ENCODE results near the gene TFB2M. TPM values are rescaled to one million over a fixed set of nuclear protein-coding genes. Genes with fewer than 3 reads are reported as not detected.

Gene TFB2M
- total RNA-seq, 1 donor from 2014 or later = 15.5 TPM

DNA sequence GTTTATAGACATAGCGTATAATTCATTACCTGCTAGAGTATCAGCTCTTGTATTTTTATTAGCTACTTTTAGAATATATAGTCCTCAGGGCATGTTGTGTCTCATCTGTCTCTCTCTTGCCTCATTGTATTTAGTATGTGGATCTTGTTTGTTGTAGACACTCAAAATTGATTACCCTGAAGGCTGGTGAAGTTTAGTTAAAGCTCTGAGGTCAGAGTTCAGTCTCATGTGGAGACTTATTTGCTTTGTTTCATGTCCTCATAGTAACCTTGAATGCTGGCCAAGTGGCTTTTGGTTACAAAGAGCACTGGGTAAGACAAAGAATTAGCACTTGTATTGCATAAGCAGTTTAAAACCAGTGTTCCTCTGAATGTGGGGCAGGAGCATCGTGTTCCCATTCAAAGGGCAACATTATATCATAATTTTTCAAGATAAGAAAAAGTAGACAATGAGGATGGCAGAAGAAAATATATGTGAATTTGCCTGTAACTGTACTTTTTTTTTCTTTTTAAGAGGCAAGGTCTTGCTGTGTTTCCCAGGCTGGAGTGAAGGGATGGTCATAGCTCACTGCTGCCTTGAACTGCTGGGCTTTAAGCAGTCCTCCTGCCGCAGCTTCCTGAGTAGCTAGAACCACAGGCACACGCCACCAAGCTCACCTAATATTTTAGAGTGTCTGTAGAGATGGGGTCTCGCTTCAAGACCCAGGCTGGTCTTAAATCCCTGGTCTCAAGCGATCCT is 17.6 kb upstream of the TFB2M start:
- no peak for DNase-seq (ENCODE audit: low read depth)
- TF ChIP-seq, protein P1, sequence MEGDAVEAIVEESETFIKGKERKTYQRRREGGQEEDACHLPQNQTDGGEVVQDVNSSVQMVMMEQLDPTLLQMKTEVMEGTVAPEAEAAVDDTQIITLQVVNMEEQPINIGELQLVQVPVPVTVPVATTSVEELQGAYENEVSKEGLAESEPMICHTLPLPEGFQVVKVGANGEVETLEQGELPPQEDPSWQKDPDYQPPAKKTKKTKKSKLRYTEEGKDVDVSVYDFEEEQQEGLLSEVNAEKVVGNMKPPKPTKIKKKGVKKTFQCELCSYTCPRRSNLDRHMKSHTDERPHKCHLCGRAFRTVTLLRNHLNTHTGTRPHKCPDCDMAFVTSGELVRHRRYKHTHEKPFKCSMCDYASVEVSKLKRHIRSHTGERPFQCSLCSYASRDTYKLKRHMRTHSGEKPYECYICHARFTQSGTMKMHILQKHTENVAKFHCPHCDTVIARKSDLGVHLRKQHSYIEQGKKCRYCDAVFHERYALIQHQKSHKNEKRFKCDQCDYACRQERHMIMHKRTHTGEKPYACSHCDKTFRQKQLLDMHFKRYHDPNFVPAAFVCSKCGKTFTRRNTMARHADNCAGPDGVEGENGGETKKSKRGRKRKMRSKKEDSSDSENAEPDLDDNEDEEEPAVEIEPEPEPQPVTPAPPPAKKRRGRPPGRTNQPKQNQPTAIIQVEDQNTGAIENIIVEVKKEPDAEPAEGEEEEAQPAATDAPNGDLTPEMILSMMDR (conservative IDR thresholded peaks at IDR 0.05; ENCODE audit: low read depth, low read length) = no peak
- H3K4me3 ChIP-seq (ENCODE audit: low read depth, low read length) = no peak overlapping the region

DNA sequence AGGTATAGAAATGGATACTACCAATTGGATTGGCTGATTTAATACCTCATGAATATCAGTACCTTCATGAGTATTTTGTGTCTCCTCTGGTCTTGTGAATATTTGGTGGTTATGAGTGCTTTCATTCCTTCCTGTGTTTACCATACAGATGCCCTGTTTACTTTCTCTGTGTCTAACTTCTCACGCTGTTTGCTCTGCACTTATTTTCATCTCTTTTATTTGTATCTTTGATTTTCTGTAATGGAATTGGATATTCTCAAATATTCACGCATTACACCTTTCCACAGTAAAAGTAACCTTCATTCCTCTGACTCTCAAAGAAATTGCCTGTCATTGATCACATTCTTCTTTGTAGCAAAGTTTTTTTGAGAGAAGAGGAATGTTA is 17.0 kb upstream of the TFB2M start:
- TF ChIP-seq, protein P1 (conservative IDR thresholded peaks at IDR 0.05; ENCODE audit: low read depth, low read length) = no peak
- DNase-seq (ENCODE audit: low read depth) = no peak

DNA sequence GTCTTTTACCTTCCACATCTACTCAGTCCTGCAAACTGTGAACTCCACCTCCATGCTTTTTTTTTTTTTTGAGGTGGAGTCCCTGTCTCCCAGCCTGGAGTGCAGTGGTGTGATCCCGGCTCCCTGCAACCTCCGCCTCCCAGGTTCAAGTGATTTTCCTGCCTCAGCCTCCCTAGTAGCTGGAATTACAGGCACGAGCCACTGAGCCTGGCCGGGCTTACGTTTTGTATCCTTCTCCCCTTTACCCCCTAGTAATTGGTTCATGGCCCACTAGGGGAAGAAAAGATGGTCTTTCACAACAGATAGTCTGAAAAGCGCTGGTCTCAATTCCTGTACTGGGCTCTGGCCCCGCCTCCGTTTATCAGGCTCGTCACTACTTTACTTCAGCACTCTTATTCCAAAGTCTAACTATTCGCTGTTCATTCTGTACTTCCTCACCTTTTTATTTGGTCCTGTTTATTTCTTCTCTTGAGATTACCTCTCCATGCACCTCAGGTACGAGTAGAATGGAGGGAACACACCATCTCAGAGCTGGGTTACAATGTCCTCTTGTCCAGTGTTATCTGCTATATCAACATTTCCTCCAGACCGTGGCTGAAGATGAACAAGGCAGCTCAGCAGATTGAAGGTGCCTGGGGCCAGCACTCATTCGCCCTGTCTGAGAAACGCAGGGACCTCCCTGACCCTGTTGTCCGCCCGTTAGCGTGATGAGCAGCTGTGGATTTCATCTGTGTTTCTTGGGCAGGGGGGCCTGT is 16.4 kb upstream of the TFB2M start:
- peak overlapping the region; percentile 21 for H3K4me3 ChIP-seq (ENCODE audit: low read depth, low read length)
- TF ChIP-seq, protein P1 (conservative IDR thresholded peaks at IDR 0.05; ENCODE audit: low read depth, low read length) = no peak
- DNase-seq (ENCODE audit: low read depth) = no peak

More for the DNA sequence above, 17.0 kb upstream of the TFB2M start:
- no peak overlapping the region for H3K4me3 ChIP-seq (ENCODE audit: low read depth, low read length)

DNA sequence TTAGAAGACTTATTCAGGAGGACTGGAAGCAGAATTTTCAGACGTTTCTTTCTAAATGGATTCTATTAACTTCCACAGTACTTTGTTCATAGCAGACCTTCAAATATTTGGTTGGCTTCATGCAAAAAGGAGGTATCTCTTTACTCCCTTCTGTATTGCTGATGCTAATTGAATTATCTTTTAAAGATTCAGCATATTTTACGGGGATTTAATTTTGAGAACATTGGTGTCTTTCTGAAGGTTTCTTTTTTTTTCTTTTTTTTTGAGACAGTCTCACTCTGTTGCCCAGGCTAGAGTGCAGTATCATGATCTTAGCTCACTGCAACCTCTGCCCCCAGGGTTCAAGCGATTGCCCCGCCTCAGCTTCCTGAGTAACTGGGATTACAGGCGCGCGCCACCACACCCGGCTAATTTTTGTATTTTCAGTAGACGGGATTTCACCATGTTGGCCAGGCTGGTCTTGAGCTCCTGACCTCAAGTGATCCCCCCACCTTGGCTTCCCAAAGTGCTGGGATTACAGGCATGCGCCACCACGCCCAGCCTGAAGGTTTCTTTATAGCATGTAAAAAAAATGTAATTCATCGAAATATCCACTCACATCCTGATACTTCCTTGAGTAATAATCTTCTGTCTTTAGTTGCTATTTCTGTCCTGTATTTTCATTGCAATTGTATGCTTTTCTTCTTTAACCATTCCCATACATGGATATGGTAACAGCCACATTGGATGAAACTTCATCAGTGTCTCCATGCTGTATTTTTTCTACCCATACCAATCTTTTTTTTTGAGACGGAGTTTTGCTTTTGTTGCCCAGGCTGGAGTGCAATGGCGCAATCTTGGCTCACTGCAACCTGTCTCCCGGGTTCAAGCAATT is 14.7 kb upstream of the TFB2M start:
- TF ChIP-seq, protein P1 (conservative IDR thresholded peaks at IDR 0.05; ENCODE audit: low read depth, low read length) = no peak
- no peak overlapping the region for H3K4me3 ChIP-seq (ENCODE audit: low read depth, low read length)
- DNase-seq (ENCODE audit: low read depth) = no peak

DNA sequence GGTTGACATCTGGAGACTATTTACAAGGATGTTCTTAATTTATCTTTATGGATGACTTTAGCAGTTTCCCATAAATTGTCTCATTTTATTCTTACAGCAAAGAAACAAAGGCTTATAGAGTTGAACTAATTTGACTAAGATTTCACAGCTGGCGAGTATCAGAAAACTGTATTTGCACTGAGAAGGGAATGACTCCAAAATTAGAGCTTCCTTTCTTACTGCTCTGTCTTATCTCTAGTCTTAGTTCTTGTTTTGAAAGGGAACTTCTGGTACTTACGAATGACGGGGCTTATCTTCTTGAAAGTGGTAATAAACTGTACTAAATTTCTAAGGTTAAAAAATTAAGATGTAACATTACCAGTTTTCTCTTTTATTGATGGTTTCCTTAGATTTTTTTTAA is 13.8 kb upstream of the TFB2M start:
- DNase-seq (ENCODE audit: low read depth) = no peak
- TF ChIP-seq, protein P1 (conservative IDR thresholded peaks at IDR 0.05; ENCODE audit: low read depth, low read length) = no peak
- H3K4me3 ChIP-seq (ENCODE audit: low read depth, low read length) = no peak overlapping the region

DNA sequence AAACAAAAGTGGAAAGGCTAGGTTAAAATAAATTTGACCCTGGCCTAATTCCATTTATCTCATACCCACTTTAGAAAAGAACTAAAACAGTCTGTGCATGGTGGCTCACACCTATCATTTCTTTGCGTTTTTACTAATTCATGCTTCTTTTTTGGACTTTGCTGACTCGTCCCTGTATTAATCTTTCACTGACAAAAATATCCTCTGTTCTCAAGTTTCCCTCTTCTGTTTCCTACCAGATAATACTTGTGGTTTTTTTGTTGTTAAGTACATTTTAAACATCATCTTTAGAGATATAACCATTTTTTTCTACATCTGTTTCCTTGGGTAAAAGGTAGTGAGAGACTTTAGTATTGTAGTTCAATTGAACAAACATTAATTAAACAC is 11.7 kb upstream of the TFB2M start:
- TF ChIP-seq, protein P1 (conservative IDR thresholded peaks at IDR 0.05; ENCODE audit: low read depth, low read length) = no peak
- no peak overlapping the region for H3K4me3 ChIP-seq (ENCODE audit: low read depth, low read length)
- no peak for DNase-seq (ENCODE audit: low read depth)

Measured in epithelial cell of proximal tubule (primary cell).